ENCODE results near the gene RAP1GDS1.
"Not testable (repeated sequence)": the region's sequence is repeated elsewhere in the genome, so short reads cannot be mapped to it uniquely, and the experiment has no call there.

The RAP1GDS1 gene

DNA sequence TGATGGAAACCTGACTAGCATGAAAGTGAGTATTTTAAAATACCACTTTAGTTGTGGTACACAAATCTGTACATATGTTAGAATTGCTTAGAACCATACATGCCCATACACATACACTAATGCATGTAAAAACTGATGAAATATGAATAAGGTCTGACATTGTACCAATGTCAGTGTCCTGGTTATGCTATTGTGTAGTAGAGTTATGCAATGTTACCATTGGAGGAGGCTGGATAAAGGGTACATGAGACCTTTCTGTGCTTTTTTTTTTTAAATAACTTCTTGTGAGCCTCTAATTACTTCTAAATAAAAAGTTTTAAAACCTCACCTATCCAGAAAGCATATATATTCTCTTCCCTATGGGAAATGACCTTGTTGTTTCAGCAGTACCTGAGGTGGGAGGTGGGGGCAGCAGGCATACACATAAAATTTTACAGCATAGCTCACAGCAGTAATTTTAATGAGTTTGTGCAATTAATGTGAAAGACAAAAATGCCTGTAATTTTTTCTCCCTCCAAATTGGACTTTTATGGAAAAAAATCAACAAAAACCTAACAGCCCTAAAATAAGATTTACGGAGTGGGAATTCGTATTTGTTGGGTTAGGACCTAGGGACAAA lies 97.6 kb downstream of the RAP1GDS1 start:
- Histone ChIP-seq H3K27me3 (ENCODE audit: insufficient read depth, low read length) (no peaks in the 10 kb centered on the region), H3K9ac (ENCODE audit: low read depth, low read length) (no peak overlapping the region), H3K9me3 (ENCODE audit: insufficient read depth, low read depth, low read length) (no peaks in the 10 kb centered on the region), H3K4me1 (ENCODE audit: insufficient read depth, low read length) (no peaks in the 10 kb centered on the region), H3K36me3 (ENCODE audit: insufficient read depth, low read length) (no peaks in the 10 kb centered on the region), H3K27ac (ENCODE audit: low read depth, low read length) (no peak overlapping the region), H3K4me3 (ENCODE audit: low read length) (no peak overlapping the region)
- 97% methylated on average over 2 of the region's 2 CpGs for WGBS

DNA sequence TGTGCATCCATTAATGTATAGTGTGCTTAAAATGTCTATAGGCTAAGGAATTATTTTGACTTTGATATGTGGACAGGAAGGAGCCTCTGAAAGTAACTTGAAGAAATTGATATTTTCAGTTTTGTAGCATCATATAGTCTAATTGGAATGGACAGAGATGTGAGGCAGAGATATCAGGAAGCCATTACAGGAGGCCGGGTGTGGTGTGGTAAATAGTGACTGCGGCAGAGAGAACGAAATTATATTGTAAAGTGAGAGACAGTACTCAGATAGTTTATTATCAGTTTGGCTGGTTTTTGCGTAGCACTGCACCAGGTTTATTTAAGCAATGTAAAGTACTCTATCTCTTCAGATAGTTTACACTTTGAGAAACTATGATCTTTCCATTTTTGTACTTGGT lies 98.5 kb downstream of the RAP1GDS1 start:
- Histone ChIP-seq H3K9ac (ENCODE audit: low read depth, low read length) (no peak overlapping the region), H3K4me3 (ENCODE audit: low read length) (no peak overlapping the region), H3K27me3 (ENCODE audit: insufficient read depth, low read length) (no peaks in the 10 kb centered on the region), H3K9me3 (ENCODE audit: insufficient read depth, low read depth, low read length) (no peaks in the 10 kb centered on the region), H3K27ac (ENCODE audit: low read depth, low read length) (no peak overlapping the region), H3K4me1 (ENCODE audit: insufficient read depth, low read length) (no peaks in the 10 kb centered on the region), H3K36me3 (ENCODE audit: insufficient read depth, low read length) (no peaks in the 10 kb centered on the region)
- WGBS, result 92% methylated on average over 3 of the region's 4 CpGs

DNA sequence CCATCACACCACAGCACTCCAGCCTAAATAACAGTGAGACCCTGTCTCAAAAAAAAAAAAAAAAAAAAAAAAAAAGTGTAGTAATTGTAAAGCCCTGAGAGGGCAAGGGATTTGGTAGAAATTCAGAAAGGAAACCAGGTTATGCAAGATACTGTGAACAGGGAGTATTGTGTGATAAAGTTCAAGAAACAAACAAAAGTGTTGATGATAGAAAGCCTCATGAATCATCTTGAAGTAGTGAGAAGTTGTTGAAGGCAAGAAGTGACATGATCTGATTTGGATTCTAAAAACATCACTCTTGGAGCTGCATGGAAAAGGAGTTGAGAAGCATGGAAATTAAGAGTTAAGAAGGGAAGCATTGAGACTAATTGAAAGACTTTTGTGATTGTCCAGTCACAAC lies 102.2 kb downstream of the RAP1GDS1 start:
- Histone ChIP-seq H3K9ac (ENCODE audit: low read depth, low read length) (no peak overlapping the region), H3K27ac (ENCODE audit: low read depth, low read length) (no peak overlapping the region), H3K9me3 (ENCODE audit: insufficient read depth, low read depth, low read length) (peaks cover 27% of the 10 kb centered on the region), H3K4me1 (ENCODE audit: insufficient read depth, low read length) (no peaks in the 10 kb centered on the region), H3K27me3 (ENCODE audit: insufficient read depth, low read length) (no peaks in the 10 kb centered on the region), H3K4me3 (ENCODE audit: low read length) (no peak overlapping the region), H3K36me3 (ENCODE audit: insufficient read depth, low read length) (peaks cover 19% of the 10 kb centered on the region; the same call in 1 of the 2 replicates)

DNA sequence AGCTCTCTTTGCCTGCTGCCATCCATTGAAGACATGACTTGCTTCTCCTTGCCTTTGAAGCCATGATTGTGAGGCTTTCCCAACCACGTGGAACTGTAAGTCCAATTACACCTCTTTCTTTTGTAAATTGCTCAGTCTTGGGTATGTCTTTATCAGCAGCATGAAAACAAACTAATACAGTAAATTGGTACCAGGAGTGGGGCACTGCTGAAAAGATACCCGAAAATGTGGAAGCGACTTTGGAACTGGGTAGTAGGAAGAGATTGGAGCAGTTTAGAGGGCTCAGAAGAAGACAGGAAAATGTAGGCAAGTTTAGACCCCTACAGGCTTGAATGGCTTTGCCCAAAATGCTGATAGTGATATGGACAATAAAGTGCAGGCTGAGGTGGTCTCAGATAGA lies 105.1 kb downstream of the RAP1GDS1 start:
- Histone ChIP-seq H3K36me3 (ENCODE audit: insufficient read depth, low read length) (peaks cover 19% of the 10 kb centered on the region; the same call in 1 of the 2 replicates), H3K9me3 (ENCODE audit: insufficient read depth, low read depth, low read length) (peaks cover 36% of the 10 kb centered on the region)
- H3K4me3 ChIP-seq (ENCODE audit: low read length); H3K9ac ChIP-seq (ENCODE audit: low read depth, low read length); H3K27ac ChIP-seq (ENCODE audit: low read depth, low read length); H3K27me3 ChIP-seq (ENCODE audit: insufficient read depth, low read length); H3K4me1 ChIP-seq (ENCODE audit: insufficient read depth, low read length): not testable (repeated sequence)
- 95% methylated on average over 3 of the region's 3 CpGs for WGBS

DNA sequence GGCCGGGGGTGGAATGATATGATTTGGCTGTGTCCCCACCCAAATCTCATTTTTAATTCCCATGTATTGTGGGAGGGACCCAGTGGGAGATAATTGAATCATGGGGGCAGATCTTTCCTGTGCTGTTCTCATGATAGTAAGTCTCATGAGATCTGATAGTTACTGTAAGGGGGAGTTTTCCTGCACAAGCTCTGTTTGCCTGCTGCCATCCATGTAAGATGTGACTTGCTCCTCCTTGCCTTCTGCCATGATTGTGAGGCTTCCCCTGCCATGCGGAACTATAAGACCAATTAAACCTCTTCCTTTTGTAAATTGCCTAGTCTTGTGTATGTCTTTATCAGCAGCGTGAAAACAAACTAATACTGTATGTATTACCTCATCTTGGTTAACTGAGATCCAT lies 106.8 kb downstream of the RAP1GDS1 start:
- H3K36me3 ChIP-seq (ENCODE audit: insufficient read depth, low read length), result peaks cover 19% of the 10 kb centered on the region; the same call in 1 of the 2 replicates
- H3K9ac ChIP-seq (ENCODE audit: low read depth, low read length), result not testable (repeated sequence)
- 100% methylated on average over 1 of the region's 3 CpGs for WGBS

DNA sequence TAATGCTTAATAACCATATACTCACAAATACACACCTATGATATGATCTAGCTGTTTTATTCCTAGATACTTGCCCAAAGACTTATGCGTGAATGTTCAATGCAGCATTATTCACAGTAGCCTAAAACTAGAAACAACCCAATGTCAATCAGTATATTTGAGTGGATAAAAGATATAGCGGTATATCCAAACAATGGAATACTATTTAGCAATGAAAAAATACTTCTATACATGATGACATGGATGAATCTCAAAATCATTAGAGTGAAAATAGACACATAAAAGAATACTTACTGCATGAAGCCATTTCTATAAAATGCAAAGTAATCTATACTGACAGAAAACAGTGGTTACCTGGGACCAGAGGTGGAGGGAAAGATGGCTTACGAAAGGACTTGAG lies 108.1 kb downstream of the RAP1GDS1 start:
- Histone ChIP-seq H3K36me3 (ENCODE audit: insufficient read depth, low read length) (peaks cover 19% of the 10 kb centered on the region; the same call in 1 of the 2 replicates), H3K27ac (ENCODE audit: low read depth, low read length) (no peak overlapping the region), H3K4me3 (ENCODE audit: low read length) (no peak overlapping the region), H3K27me3 (ENCODE audit: insufficient read depth, low read length) (no peaks in the 10 kb centered on the region), H3K4me1 (ENCODE audit: insufficient read depth, low read length) (no peaks in the 10 kb centered on the region), H3K9ac (ENCODE audit: low read depth, low read length) (no peak overlapping the region), H3K9me3 (ENCODE audit: insufficient read depth, low read depth, low read length) (peaks cover 36% of the 10 kb centered on the region)
- 94% methylated on average over 2 of the region's 3 CpGs for WGBS

More for the DNA sequence above, 106.8 kb downstream of the RAP1GDS1 start:
- H3K27ac ChIP-seq (ENCODE audit: low read depth, low read length); H3K27me3 ChIP-seq (ENCODE audit: insufficient read depth, low read length); H3K4me3 ChIP-seq (ENCODE audit: low read length); H3K4me1 ChIP-seq (ENCODE audit: insufficient read depth, low read length): not testable (repeated sequence)
- H3K9me3 ChIP-seq (ENCODE audit: insufficient read depth, low read depth, low read length), result peaks cover 36% of the 10 kb centered on the region

DNA sequence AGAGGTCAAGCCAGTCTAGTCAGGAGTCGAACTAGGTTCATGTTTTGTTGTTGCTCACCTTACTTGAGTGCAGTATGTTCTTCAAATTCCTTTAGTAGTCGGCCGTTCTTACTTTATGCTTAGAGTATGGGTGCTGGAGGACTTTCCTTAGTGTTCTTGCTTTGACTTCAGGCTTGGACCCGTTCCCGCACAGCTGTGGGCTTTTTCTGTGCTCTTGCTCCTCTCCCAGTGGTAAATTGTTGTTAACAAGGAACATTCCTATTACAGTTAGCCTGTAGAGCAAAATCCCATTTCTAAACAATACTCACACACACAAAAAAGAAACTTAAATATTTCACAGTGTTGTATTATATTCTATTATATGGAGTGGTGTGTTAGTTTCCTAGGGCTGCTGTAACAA lies 113.5 kb downstream of the RAP1GDS1 start:
- no peak overlapping the region for H3K9ac ChIP-seq (ENCODE audit: low read depth, low read length)
- no peaks in the 10 kb centered on the region for H3K4me1 ChIP-seq (ENCODE audit: insufficient read depth, low read length)
- WGBS, result 93% methylated on average over 5 of the region's 5 CpGs
- H3K27me3 ChIP-seq (ENCODE audit: insufficient read depth, low read length), result no peaks in the 10 kb centered on the region
- H3K4me3 ChIP-seq (ENCODE audit: low read length), result no peak overlapping the region
- no peak overlapping the region for H3K27ac ChIP-seq (ENCODE audit: low read depth, low read length)
- no peaks in the 10 kb centered on the region for H3K9me3 ChIP-seq (ENCODE audit: insufficient read depth, low read depth, low read length)
- no peaks in the 10 kb centered on the region; the same call in 1 of the 2 replicates for H3K36me3 ChIP-seq (ENCODE audit: insufficient read depth, low read length)

DNA sequence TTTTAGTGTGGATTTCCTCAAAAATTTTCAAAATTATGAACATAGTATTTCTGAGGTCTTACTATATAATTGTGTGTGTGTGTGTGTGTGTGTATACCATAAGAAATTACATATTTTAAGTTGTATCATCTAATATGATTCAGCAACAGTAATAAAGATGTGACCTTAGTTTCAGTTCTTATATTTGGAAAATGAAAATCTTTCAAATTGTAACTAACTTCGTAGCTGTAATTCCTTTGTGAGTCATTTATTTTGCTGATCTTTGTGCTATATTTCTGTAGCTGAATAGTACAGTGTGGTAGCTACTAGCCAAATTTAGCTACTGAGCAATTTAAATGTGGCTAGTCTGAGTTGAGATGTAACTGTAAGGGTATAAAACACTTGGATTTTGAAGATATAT lies 116.4 kb downstream of the RAP1GDS1 start:
- Histone ChIP-seq H3K9me3 (ENCODE audit: insufficient read depth, low read depth, low read length) (no peaks in the 10 kb centered on the region), H3K36me3 (ENCODE audit: insufficient read depth, low read length) (no peaks in the 10 kb centered on the region; the same call in 1 of the 2 replicates), H3K9ac (ENCODE audit: low read depth, low read length) (no peak overlapping the region), H3K4me1 (ENCODE audit: insufficient read depth, low read length) (no peaks in the 10 kb centered on the region), H3K27me3 (ENCODE audit: insufficient read depth, low read length) (no peaks in the 10 kb centered on the region), H3K27ac (ENCODE audit: low read depth, low read length) (no peak overlapping the region), H3K4me3 (ENCODE audit: low read length) (no peak overlapping the region)
- 88% methylated on average over 1 of the region's 1 CpG for WGBS

DNA sequence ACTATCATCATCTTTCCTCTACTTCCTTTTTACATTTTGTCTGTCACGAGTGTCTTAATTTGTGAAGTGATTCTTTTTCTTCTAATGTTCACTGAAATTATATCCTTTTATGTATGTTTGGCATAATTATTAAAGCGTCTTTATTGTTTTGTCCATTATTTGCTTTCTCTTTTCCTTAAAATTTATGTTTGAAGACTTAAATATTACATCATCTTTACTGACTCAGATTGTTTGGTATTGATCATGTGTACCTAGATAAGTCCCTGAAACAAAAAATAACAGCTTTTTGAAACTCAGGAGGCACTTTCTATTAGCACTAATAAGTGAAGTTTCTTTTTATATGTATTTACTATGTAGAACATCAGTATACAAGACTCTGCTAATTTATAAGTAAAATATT lies 120.1 kb downstream of the RAP1GDS1 start:
- H3K9ac ChIP-seq (ENCODE audit: low read depth, low read length), result no peak overlapping the region
- H3K4me3 ChIP-seq (ENCODE audit: low read length), result no peak overlapping the region
- H3K27ac ChIP-seq (ENCODE audit: low read depth, low read length), result no peak overlapping the region
- H3K36me3 ChIP-seq (ENCODE audit: insufficient read depth, low read length), result no peaks in the 10 kb centered on the region
- H3K4me1 ChIP-seq (ENCODE audit: insufficient read depth, low read length), result no peaks in the 10 kb centered on the region; the same call in 1 of the 2 replicates
- H3K9me3 ChIP-seq (ENCODE audit: insufficient read depth, low read depth, low read length), result no peaks in the 10 kb centered on the region
- WGBS, result no CpG with 5 or more reads among the region's 2 CpGs
- H3K27me3 ChIP-seq (ENCODE audit: insufficient read depth, low read length), result no peaks in the 10 kb centered on the region

DNA sequence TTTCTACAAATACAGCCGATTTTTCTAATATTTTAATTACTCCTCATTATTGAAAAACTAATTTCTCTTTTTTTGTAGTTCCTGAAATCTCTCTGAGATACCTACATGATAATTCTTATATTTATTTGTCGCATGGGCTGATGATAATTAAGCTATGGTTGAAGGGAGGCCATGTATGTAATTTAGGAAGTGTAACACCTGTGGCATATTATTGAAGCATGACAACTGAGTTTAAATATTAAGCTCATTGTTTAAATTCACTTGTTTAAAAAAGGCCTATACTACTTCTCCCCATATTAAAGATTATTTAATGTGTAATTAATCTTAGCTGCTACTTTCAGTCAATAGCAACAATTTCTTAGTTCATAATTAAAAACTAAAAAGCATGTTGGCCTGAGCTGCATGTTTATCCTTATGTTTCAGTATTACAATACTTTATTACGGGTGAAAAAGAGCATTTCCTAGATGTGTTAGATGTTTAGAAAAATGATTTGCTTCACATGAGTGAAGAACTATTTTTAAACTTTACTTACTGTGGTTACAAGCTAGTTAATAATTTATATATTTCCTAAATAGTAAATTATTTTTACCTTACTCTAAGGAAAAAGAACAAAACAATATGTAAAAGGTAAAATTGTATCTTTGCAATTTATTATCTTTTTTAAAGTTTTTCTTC lies 122.4 kb downstream of the RAP1GDS1 start:
- WGBS, result 100% methylated on average over 1 of the region's 3 CpGs
- Histone ChIP-seq H3K36me3 (ENCODE audit: insufficient read depth, low read length) (no peaks in the 10 kb centered on the region), H3K27ac (ENCODE audit: low read depth, low read length) (no peak overlapping the region), H3K9me3 (ENCODE audit: insufficient read depth, low read depth, low read length) (no peaks in the 10 kb centered on the region), H3K4me1 (ENCODE audit: insufficient read depth, low read length) (peaks cover 7% of the 10 kb centered on the region; the same call in 1 of the 2 replicates), H3K4me3 (ENCODE audit: low read length) (no peak overlapping the region), H3K9ac (ENCODE audit: low read depth, low read length) (no peak overlapping the region), H3K27me3 (ENCODE audit: insufficient read depth, low read length) (no peaks in the 10 kb centered on the region)

DNA sequence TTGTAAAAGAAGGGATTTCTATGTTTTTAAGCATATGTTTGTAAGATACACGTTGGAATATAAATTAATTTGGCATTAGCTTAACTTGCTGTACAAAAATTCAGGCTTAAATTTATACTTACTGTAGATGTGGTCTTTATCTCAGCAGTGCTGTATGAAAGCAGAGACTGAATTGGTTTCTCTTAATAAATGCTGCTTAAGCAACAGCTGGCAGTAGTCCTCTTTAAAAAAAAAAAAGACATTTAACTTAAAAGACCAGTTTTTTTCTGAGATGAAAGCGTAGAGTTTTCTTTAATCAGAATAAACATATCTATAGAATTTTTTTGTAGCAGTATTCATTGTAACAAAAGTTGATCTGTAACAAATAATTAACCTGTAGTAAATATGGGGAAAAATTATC lies 124.6 kb downstream of the RAP1GDS1 start:
- Histone ChIP-seq H3K36me3 (ENCODE audit: insufficient read depth, low read length) (no peaks in the 10 kb centered on the region), H3K9ac (ENCODE audit: low read depth, low read length) (no peak overlapping the region), H3K27ac (ENCODE audit: low read depth, low read length) (no peak overlapping the region), H3K4me1 (ENCODE audit: insufficient read depth, low read length) (peaks cover 7% of the 10 kb centered on the region; the same call in 1 of the 2 replicates), H3K27me3 (ENCODE audit: insufficient read depth, low read length) (no peaks in the 10 kb centered on the region), H3K4me3 (ENCODE audit: low read length) (no peak overlapping the region), H3K9me3 (ENCODE audit: insufficient read depth, low read depth, low read length) (no peaks in the 10 kb centered on the region)
- WGBS, result 82% methylated on average over 1 of the region's 2 CpGs

Measured in HUES64 (cell line).